ENCODE measurements around the gene CDKN2B-AS1.

Gene CDKN2B-AS1

GRCh38 chr9:22160221-22160620 is 165.6 kb downstream of the CDKN2B-AS1 start:
- intact Hi-C loops (cut with DNase I), result no loop called here
- DNase-seq, result no peak

GRCh38 chr9:22165144-22165543 is 170.6 kb downstream of the CDKN2B-AS1 start:
- DNase-seq, result no peak
- intact Hi-C loops (cut with DNase I), result no loop called here

GRCh38 chr9:22169243-22169642 is 174.7 kb downstream of the CDKN2B-AS1 start:
- DNase-seq, result no peak
- intact Hi-C loops (cut with DNase I), result no loop called here

- no peak for DNase-seq
- intact Hi-C loops (cut with DNase I), result no loop called here
These were observed 175.3 kb downstream of the CDKN2B-AS1 start for GRCh38 chr9:22169727-22170503.

Measured in head of caudate nucleus (tissue), 42 donors.